ENCODE measurements around the gene NOP56. TPM values are rescaled to one million over a fixed set of nuclear protein-coding genes. Genes with fewer than 3 reads are reported as not detected.

Gene NOP56
- total RNA-seq, 1 experiment from 2014 or later, result 582 TPM

- no peaks in the 10 kb centered on the region for H3K4me1 ChIP-seq (ENCODE audit: control insufficient read depth in 1 of 2, insufficient read depth in 2 of 2, low read length in 2 of 2)
- no peak overlapping the region for H3K9ac ChIP-seq (ENCODE audit: low read length)
- no peak for DNase-seq (ENCODE audit: low read depth, low spot score)
- ATAC-seq, result no peak
- CTCF ChIA-PET, result no interaction called here
- H2AFZ ChIP-seq (ENCODE audit: low read depth, low read length, poor library complexity, severe bottlenecking), result no peak overlapping the region
- TF ChIP-seq POLR2A (IDR thresholded peaks at IDR 0.05; ENCODE audit: borderline replicate concordance, extremely low read depth, insufficient read depth, insufficient read length) (no peak), CBX3 (IDR thresholded peaks at IDR 0.05; ENCODE audit: low read depth) (no peak), REST (IDR thresholded peaks at IDR 0.05; ENCODE audit: low read depth) (no peak), ATF3 (IDR thresholded peaks at IDR 0.05) (no peak), ELF1 (IDR thresholded peaks at IDR 0.05; ENCODE audit: borderline replicate concordance, low read depth) (no peak), MAX (IDR thresholded peaks at IDR 0.05) (no peak), RAD21 (IDR thresholded peaks at IDR 0.05; ENCODE audit: low read depth) (no peak), FOSL1 (IDR thresholded peaks at IDR 0.05; ENCODE audit: low read depth) (no peak), ZNF274 (IDR thresholded peaks at IDR 0.05; ENCODE audit: low read depth, low read length) (no peak), YY1 (IDR thresholded peaks at IDR 0.05; ENCODE audit: extremely low read depth, insufficient replicate concordance, low read depth, low read length) (no peak), CEBPB (IDR thresholded peaks at IDR 0.05; ENCODE audit: low read depth) (no peak), SP1 (IDR thresholded peaks at IDR 0.05; ENCODE audit: low read depth) (no peak), EZH2phosphoT487 (IDR thresholded peaks at IDR 0.05; ENCODE audit: borderline replicate concordance) (no peak), EGR1 (IDR thresholded peaks at IDR 0.05; ENCODE audit: low read depth) (no peak), CTCF (IDR thresholded peaks at IDR 0.05 in 2 of 3, conservative IDR thresholded peaks at IDR 0.05 in 1 of 3; ENCODE audit: borderline replicate concordance in 1 of 3, insufficient read depth in 1 of 3, low read depth in 2 of 3, low read length in 2 of 3) (no peak), EZH2 (IDR thresholded peaks at IDR 0.05) (no peak), TCF7L2 (IDR thresholded peaks at IDR 0.05; ENCODE audit: borderline replicate concordance, extremely low read depth, insufficient read depth, insufficient read length) (no peak)
- TF ChIP-seq, protein P1, sequence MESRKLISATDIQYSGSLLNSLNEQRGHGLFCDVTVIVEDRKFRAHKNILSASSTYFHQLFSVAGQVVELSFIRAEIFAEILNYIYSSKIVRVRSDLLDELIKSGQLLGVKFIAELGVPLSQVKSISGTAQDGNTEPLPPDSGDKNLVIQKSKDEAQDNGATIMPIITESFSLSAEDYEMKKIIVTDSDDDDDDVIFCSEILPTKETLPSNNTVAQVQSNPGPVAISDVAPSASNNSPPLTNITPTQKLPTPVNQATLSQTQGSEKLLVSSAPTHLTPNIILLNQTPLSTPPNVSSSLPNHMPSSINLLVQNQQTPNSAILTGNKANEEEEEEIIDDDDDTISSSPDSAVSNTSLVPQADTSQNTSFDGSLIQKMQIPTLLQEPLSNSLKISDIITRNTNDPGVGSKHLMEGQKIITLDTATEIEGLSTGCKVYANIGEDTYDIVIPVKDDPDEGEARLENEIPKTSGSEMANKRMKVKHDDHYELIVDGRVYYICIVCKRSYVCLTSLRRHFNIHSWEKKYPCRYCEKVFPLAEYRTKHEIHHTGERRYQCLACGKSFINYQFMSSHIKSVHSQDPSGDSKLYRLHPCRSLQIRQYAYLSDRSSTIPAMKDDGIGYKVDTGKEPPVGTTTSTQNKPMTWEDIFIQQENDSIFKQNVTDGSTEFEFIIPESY (IDR thresholded peaks at IDR 0.05; ENCODE audit: extremely low read depth, insufficient replicate concordance, low read length), result no peak
- H3K36me3 ChIP-seq (ENCODE audit: control insufficient read depth in 1 of 2, insufficient read depth in 2 of 2, low read length in 2 of 2), result no peaks in the 10 kb centered on the region
- no peak overlapping the region for H3K27ac ChIP-seq (ENCODE audit: low read depth, low read length)
- no peaks in the 10 kb centered on the region for H3K9me2 ChIP-seq (ENCODE audit: insufficient read depth)
- peaks cover 0 to 4% of the 10 kb centered on the region in 2 experiments; a peak in 1 of 4 replicates for H3K9me3 ChIP-seq (ENCODE audit: control insufficient read depth in 1 of 2, insufficient read depth in 1 of 2, low read depth in 1 of 2, low read length in 2 of 2)
- no peak overlapping the region for H3K4me3 ChIP-seq (replicated peaks in 1 of 2; ENCODE audit: low read depth in 1 of 2, low read length in 2 of 2)
- H3K79me2 ChIP-seq (ENCODE audit: insufficient read depth, low read length), result no peaks in the 10 kb centered on the region
- no peaks in the 10 kb centered on the region for H3K27me3 ChIP-seq (ENCODE audit: insufficient read depth, low read length)
- POLR2A ChIA-PET, result no interaction called here
- intact Hi-C loops (cut with micrococcal nuclease), result no loop called here
- no peak overlapping the region for H3K4me2 ChIP-seq (ENCODE audit: low read length)
- BruUV-seq (replicated peaks), result no TSS peak
- RAD21 ChIA-PET (ENCODE audit: low non-redundant PET in 1 of 2, low total read pairs in 2 of 2, uncharacterized antibody in 2 of 2, unreplicated experiment in 2 of 2), result no interaction called here
- no peaks in the 10 kb centered on the region for H4K20me1 ChIP-seq (ENCODE audit: insufficient read depth)
Measured at GRCh38 chr20:2612073-2612472, 40.4 kb upstream of the NOP56 start.
